ENCODE results near the gene TMEM250. TPM values are rescaled to one million over a fixed set of nuclear protein-coding genes. Genes with fewer than 3 reads are reported as not detected.

TMEM250 gene
- total RNA-seq, 1 experiment from 2014 or later: 37.5 TPM

DNA sequence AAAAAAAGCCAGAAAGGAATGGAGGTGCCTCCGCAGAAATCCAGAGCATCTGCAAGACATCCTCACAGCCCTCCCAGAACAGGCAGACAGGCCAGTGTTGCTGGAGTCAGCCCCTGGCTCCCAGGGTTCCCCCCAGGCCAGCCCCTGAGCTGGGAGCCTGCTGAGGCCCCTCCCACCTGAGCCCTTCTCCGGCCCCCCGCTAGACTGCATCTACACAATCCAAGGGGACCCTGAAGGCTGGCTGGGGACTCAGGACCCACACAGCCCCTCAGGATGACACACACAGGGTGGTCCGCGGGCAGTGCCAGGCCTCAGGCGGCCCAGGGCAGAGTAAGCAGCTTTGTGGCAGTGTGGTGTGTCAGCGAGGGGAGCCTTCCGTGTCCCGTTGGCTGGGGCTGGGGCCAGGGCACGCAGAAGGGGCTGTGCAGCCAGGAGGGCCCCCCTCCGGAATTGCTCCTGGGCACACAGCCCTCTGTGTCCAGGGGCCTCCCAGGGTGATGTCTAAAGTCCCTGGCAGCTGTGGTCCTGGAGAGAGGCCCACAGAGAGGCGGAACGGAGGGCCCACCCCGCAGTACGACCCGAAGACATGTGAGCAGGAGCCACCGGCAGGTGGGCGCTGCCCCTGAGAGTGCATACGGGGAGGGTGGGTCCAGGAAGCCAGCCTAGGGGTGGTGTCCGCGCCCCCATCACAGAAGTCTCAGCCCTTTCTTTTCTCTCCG lies 2.9 kb downstream of the TMEM250 start:
- no peak for TF ChIP-seq EZH2 (IDR thresholded peaks at IDR 0.05)
- no peak for TF ChIP-seq SRF (IDR thresholded peaks at IDR 0.05; ENCODE audit: low read depth)
- TF ChIP-seq SP1 (IDR thresholded peaks at IDR 0.05; ENCODE audit: low read depth): no peak
- TF ChIP-seq, protein P1, sequence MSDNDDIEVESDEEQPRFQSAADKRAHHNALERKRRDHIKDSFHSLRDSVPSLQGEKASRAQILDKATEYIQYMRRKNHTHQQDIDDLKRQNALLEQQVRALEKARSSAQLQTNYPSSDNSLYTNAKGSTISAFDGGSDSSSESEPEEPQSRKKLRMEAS (IDR thresholded peaks at IDR 0.05): no peak
- DNase-seq (ENCODE audit: low read depth, low spot score): no peak
- no peaks in the 10 kb centered on the region for H4K20me1 ChIP-seq (ENCODE audit: insufficient read depth)
- no peak overlapping the region for H3K9ac ChIP-seq (ENCODE audit: low read length)
- no peak overlapping the region for H3K4me2 ChIP-seq (ENCODE audit: low read length)
- no TSS peak for BruUV-seq (replicated peaks)
- peaks cover 20 to 58% of the 10 kb centered on the region in 2 experiments for H3K4me1 ChIP-seq (ENCODE audit: control insufficient read depth in 1 of 2, insufficient read depth in 2 of 2, low read length in 2 of 2)
- H3K4me3 ChIP-seq (replicated peaks in 1 of 2; ENCODE audit: low read depth in 1 of 2, low read length in 2 of 2): no peak overlapping the region
- H3K36me3 ChIP-seq (ENCODE audit: control insufficient read depth in 1 of 2, insufficient read depth in 2 of 2, low read length in 2 of 2): no peaks in the 10 kb centered on the region
- ChIA-PET POLR2A (no interaction called here), CTCF (no interaction called here), RAD21 (ENCODE audit: low non-redundant PET in 1 of 2, low total read pairs in 2 of 2, uncharacterized antibody in 2 of 2, unreplicated experiment in 2 of 2) (no interaction called here)
- no peaks in the 10 kb centered on the region for H3K9me2 ChIP-seq (ENCODE audit: insufficient read depth)
- H3K9me3 ChIP-seq (ENCODE audit: control insufficient read depth in 1 of 2, insufficient read depth in 1 of 2, low read depth in 1 of 2, low read length in 2 of 2): no peaks in the 10 kb centered on the region
- H2AFZ ChIP-seq (ENCODE audit: low read depth, low read length, poor library complexity, severe bottlenecking): no peak overlapping the region
- H3K27ac ChIP-seq (ENCODE audit: low read depth, low read length): peak overlapping the region; percentile 20; the same call in 1 of the 2 replicates
- intact Hi-C loops (cut with micrococcal nuclease): no loop called here
- peaks cover 25% of the 10 kb centered on the region; the same call in 1 of the 2 replicates for H3K79me2 ChIP-seq (ENCODE audit: insufficient read depth, low read length)
- no peak for ATAC-seq
- no peaks in the 10 kb centered on the region for H3K27me3 ChIP-seq (ENCODE audit: insufficient read depth, low read length)

GRCh38 chr9:136115206-136115605 lies 3.5 kb downstream of the TMEM250 start:
- Histone ChIP-seq H2AFZ (ENCODE audit: low read depth, low read length, poor library complexity, severe bottlenecking) (no peak overlapping the region), H3K27me3 (ENCODE audit: insufficient read depth, low read length) (no peaks in the 10 kb centered on the region), H3K27ac (ENCODE audit: low read depth, low read length) (no peak overlapping the region; the same call in 1 of the 2 replicates), H3K9me3 (ENCODE audit: control insufficient read depth in 1 of 2, insufficient read depth in 1 of 2, low read depth in 1 of 2, low read length in 2 of 2) (no peaks in the 10 kb centered on the region), H3K36me3 (ENCODE audit: control insufficient read depth in 1 of 2, insufficient read depth in 2 of 2, low read length in 2 of 2) (no peaks in the 10 kb centered on the region), H3K4me2 (ENCODE audit: low read length) (peak overlapping the region; percentile 40; the same call in 1 of the 2 replicates), H3K4me1 (ENCODE audit: control insufficient read depth in 1 of 2, insufficient read depth in 2 of 2, low read length in 2 of 2) (peaks cover 19 to 58% of the 10 kb centered on the region in 2 experiments), H3K9me2 (ENCODE audit: insufficient read depth) (no peaks in the 10 kb centered on the region), H4K20me1 (ENCODE audit: insufficient read depth) (no peaks in the 10 kb centered on the region), H3K4me3 (replicated peaks in 1 of 2; ENCODE audit: low read depth in 1 of 2, low read length in 2 of 2) (no peak overlapping the region), H3K79me2 (ENCODE audit: insufficient read depth, low read length) (peaks cover 25% of the 10 kb centered on the region; the same call in 1 of the 2 replicates), H3K9ac (ENCODE audit: low read length) (peak overlapping the region; percentile 12; the same call in 1 of the 2 replicates)
- no peak for DNase-seq (ENCODE audit: low read depth, low spot score)
- ATAC-seq: no peak
- CTCF ChIA-PET: no interaction called here
- RAD21 ChIA-PET (ENCODE audit: low non-redundant PET in 1 of 2, low total read pairs in 2 of 2, uncharacterized antibody in 2 of 2, unreplicated experiment in 2 of 2): no interaction called here
- POLR2A ChIA-PET: no interaction called here
- intact Hi-C loops (cut with micrococcal nuclease): no loop called here
- no TSS peak for BruUV-seq (replicated peaks)
- TF ChIP-seq POLR2AphosphoS5 (IDR thresholded peaks at IDR 0.05; ENCODE audit: low read depth, low read length): no peak; the same call in 1 of the 2 replicates
- no peak for TF ChIP-seq CEBPB (IDR thresholded peaks at IDR 0.05; ENCODE audit: low read depth)
- TF ChIP-seq, protein P1 (IDR thresholded peaks at IDR 0.05): no peak
- TF ChIP-seq YY1 (IDR thresholded peaks at IDR 0.05; ENCODE audit: extremely low read depth, insufficient replicate concordance, low read depth, low read length): no peak
- TF ChIP-seq ZBTB33 (IDR thresholded peaks at IDR 0.05; ENCODE audit: extremely low read depth, insufficient replicate concordance, low read length): no peak
- TF ChIP-seq SRF (IDR thresholded peaks at IDR 0.05; ENCODE audit: low read depth): no peak
- TF ChIP-seq POLR2A (IDR thresholded peaks at IDR 0.05; ENCODE audit: borderline replicate concordance, extremely low read depth, insufficient read depth, insufficient read length): no peak
- no peak for TF ChIP-seq EZH2phosphoT487 (IDR thresholded peaks at IDR 0.05; ENCODE audit: borderline replicate concordance)
- no peak for TF ChIP-seq EZH2 (IDR thresholded peaks at IDR 0.05)
- TF ChIP-seq ZNF274 (IDR thresholded peaks at IDR 0.05; ENCODE audit: low read depth, low read length): no peak
- TF ChIP-seq SIN3A (IDR thresholded peaks at IDR 0.05; ENCODE audit: low read depth): no peak
- TF ChIP-seq CBX3 (IDR thresholded peaks at IDR 0.05; ENCODE audit: low read depth): no peak
- no peak for TF ChIP-seq ZFX (IDR thresholded peaks at IDR 0.05)
- no peak for TF ChIP-seq CTCF (IDR thresholded peaks at IDR 0.05 in 2 of 3, conservative IDR thresholded peaks at IDR 0.05 in 1 of 3; ENCODE audit: borderline replicate concordance in 1 of 3, insufficient read depth in 1 of 3, low read depth in 2 of 3, low read length in 2 of 3)
- no peak for TF ChIP-seq RAD21 (IDR thresholded peaks at IDR 0.05; ENCODE audit: low read depth)
